ENCODE data around the gene DACH1.

DACH1 gene

DNA sequence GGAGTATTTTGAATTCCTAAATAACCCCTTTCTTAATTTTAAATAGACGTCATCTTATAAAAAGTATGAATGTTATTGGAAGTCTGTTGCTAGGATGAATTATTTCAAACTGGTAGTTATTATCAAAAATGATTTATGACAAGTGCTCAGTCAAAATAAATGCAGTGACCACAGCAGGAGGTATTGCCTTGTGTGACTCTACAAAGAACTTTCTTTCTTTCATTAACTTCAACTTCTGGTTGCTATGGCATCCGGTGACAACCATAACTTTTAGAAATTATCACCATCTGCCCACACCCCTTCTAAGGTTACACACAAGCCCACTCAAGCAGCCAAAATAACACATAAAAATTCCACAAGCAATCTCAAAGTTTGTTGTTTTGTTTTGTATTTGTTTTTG, 189.9 kb downstream of the DACH1 start:
- no peak overlapping the region for H3K4me3 ChIP-seq (ENCODE audit: low read depth, low read length)

DNA sequence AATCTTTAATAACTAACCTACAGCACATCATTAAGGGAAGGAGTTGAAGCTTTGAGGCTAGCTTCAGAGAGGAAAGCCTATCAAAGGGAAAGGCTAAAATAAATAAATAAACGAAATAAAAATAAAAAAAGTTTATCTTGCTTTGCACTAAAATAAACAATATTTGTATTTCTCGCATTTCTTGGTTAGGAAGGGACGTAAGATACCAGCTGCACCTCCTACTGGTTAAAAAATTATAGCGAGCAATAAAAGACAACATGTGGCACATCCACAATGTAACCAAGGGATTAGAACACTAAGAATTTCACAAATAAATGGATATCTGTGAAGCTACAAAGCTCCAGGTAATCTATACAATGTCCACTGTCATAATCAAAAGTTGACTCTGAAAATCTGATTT, 194.5 kb downstream of the DACH1 start:
- H3K4me3 ChIP-seq (ENCODE audit: low read depth, low read length) = no peak overlapping the region
- no peak for DNase-seq (ENCODE audit: low read depth)
- TF ChIP-seq, protein P1, sequence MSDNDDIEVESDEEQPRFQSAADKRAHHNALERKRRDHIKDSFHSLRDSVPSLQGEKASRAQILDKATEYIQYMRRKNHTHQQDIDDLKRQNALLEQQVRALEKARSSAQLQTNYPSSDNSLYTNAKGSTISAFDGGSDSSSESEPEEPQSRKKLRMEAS (IDR thresholded peaks at IDR 0.05; ENCODE audit: low read depth, low read length) = peak; percentile 32; the same call in 1 of the 2 replicates
- TF ChIP-seq MYC (IDR thresholded peaks at IDR 0.05; ENCODE audit: low read depth, low read length) (no peak), POLR2A (IDR thresholded peaks at IDR 0.05; ENCODE audit: extremely low read depth, insufficient read length) (no peak)

More for the DNA sequence above, 189.9 kb downstream of the DACH1 start:
- no peak for DNase-seq (ENCODE audit: low read depth)
- TF ChIP-seq MYC (IDR thresholded peaks at IDR 0.05; ENCODE audit: low read depth, low read length) = no peak
- no peak for TF ChIP-seq POLR2A (IDR thresholded peaks at IDR 0.05; ENCODE audit: extremely low read depth, insufficient read length)
- TF ChIP-seq, protein P1 (IDR thresholded peaks at IDR 0.05; ENCODE audit: low read depth, low read length) = no peak

DNA sequence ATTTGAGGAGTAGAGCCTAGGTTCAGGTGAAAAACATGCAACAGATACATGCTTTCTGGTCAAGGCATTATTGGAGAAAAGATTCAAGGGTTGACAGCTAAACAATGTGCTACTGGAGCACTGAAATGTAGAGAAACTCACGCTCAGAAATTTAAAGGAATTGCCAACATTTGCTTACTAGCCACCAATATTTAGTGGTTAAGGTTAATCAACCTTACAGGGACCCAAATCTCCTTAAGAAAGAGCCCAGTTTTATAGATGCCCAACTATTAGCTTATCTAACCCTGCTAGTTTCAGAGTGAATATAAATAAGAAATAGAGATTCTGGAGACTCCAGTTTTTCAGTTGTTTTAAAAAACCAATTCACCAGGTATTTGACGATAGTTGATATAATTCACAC, 203.6 kb downstream of the DACH1 start:
- DNase-seq (ENCODE audit: low read depth) = no peak
- TF ChIP-seq MYC (IDR thresholded peaks at IDR 0.05; ENCODE audit: low read depth, low read length) (no peak), POLR2A (IDR thresholded peaks at IDR 0.05; ENCODE audit: extremely low read depth, insufficient read length) (no peak), CTCF (IDR thresholded peaks at IDR 0.05; ENCODE audit: low read depth, low read length) (no peak)
- TF ChIP-seq, protein P1 (IDR thresholded peaks at IDR 0.05; ENCODE audit: low read depth, low read length) = no peak
- H3K4me3 ChIP-seq (ENCODE audit: low read depth, low read length) = no peak overlapping the region

DNA sequence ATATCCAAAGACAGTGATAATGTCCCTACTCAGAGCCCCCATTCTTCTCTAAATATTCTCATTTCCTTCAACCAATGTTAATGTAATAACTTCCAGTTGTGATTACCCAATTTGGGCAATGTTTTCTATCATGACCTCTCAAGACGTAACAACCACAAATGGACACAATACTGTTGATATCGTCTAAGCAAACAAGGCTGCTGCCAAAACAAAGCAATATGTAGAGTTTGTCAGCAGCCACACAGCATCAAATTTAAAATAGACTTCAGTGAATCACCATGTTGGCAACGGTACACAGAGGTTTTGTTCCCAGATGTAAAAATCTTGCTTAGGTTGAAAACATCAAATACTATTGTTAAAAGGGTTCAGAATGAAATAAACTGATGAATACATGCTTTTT, 205.1 kb downstream of the DACH1 start:
- TF ChIP-seq CTCF (IDR thresholded peaks at IDR 0.05; ENCODE audit: low read depth, low read length) (no peak), MYC (IDR thresholded peaks at IDR 0.05; ENCODE audit: low read depth, low read length) (no peak), POLR2A (IDR thresholded peaks at IDR 0.05; ENCODE audit: extremely low read depth, insufficient read length) (no peak)
- TF ChIP-seq, protein P1 (IDR thresholded peaks at IDR 0.05; ENCODE audit: low read depth, low read length) = no peak
- no peak for DNase-seq (ENCODE audit: low read depth)
- H3K4me3 ChIP-seq (ENCODE audit: low read depth, low read length) = no peak overlapping the region

GRCh38 chr13:71659404-71659803, 207.6 kb downstream of the DACH1 start:
- DNase-seq (ENCODE audit: low read depth) = no peak

DNA sequence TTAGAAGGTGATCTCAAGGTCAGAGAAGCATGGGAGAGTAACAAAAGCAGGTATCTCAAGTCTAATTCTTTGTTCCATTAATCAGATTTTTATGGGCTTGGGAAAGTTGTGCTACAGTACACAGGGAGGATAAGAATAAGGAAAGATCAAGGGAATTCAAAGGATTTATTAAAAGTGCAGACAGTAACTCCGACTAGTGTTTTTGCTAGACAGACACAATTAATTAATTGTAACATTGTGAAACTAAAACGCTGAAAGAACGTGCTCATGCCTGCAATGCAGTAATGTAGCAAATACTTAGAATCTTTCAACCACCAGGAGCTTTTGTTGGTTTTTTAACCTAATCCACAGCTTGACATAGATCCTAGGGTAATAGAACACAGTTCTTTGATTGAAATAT, 221.5 kb downstream of the DACH1 start:
- TF ChIP-seq MYC (IDR thresholded peaks at IDR 0.05; ENCODE audit: low read depth, low read length) (no peak), POLR2A (IDR thresholded peaks at IDR 0.05; ENCODE audit: extremely low read depth, insufficient read length) (no peak), CTCF (IDR thresholded peaks at IDR 0.05; ENCODE audit: low read depth, low read length) (no peak)
- TF ChIP-seq, protein P1 (IDR thresholded peaks at IDR 0.05; ENCODE audit: low read depth, low read length) = no peak
- H3K4me3 ChIP-seq (ENCODE audit: low read depth, low read length) = no peak overlapping the region
- DNase-seq (ENCODE audit: low read depth) = no peak

More at GRCh38 chr13:71659404-71659803, 207.6 kb downstream of the DACH1 start:
- H3K4me3 ChIP-seq (ENCODE audit: low read depth, low read length) = no peak overlapping the region
- no peak for TF ChIP-seq MYC (IDR thresholded peaks at IDR 0.05; ENCODE audit: low read depth, low read length)
- no peak for TF ChIP-seq POLR2A (IDR thresholded peaks at IDR 0.05; ENCODE audit: extremely low read depth, insufficient read length)
- TF ChIP-seq, protein P1 (IDR thresholded peaks at IDR 0.05; ENCODE audit: low read depth, low read length) = no peak
- TF ChIP-seq CTCF (IDR thresholded peaks at IDR 0.05; ENCODE audit: low read depth, low read length) = no peak

Data from NB4 (cell line).